GM23248 (cell line): ENCODE results near the gene UBQLN1. TPM values are rescaled to one million over a fixed set of nuclear protein-coding genes. Genes with fewer than 3 reads are reported as not detected.

Experiments
- DNase-seq: peaks from one replicate; pipeline ENCODE4 v3.0.0-alpha.2; 2015
- H2AFZ ChIP-seq: fragments of 200-600 bp; sonication (generic); 2 replicates; pipeline ENCODE4 v1.6.1; 2016; ENCODE audit warnings: antibody characterized with exemption
- H3F3A ChIP-seq: fragments of 200-600 bp; sonication (generic); 2 replicates; pipeline ENCODE4 v1.6.1; 2016; ENCODE audit warnings: mild to moderate bottlenecking, antibody characterized with exemption, mixed run types; ENCODE audit not compliant: insufficient read depth
- H3K27ac ChIP-seq: fragments of 200-600 bp; sonication (generic); 2 replicates; pipeline ENCODE4 v1.5.1; 2016; ENCODE audit warnings: mild to moderate bottlenecking
- H3K27me3 ChIP-seq: fragments of 200-600 bp; sonication (generic); replicated peaks from 2 replicates; pipeline ENCODE4 v1.6.1; 2016; ENCODE audit warnings: mild to moderate bottlenecking; ENCODE audit not compliant: insufficient read depth
- H3K36me3 ChIP-seq: fragments of 200-600 bp; sonication (generic); 2 replicates; pipeline ENCODE4 v1.6.1; 2016; ENCODE audit warnings: low read depth, mild to moderate bottlenecking
- H3K4me1 ChIP-seq: fragments of 200-600 bp; sonication (generic); 2 replicates; pipeline ENCODE4 v1.6.1; 2016; ENCODE audit warnings: mild to moderate bottlenecking; ENCODE audit not compliant: insufficient read depth
- H3K4me2 ChIP-seq: fragments of 200-600 bp; sonication (generic); one replicate; pipeline ENCODE4 v1.6.1; 2016; ENCODE audit warnings: mild to moderate bottlenecking; ENCODE audit not compliant: unreplicated experiment
- H3K4me3 ChIP-seq: fragments of 200-600 bp; sonication (generic); 2 replicates; pipeline ENCODE4 v1.5.1; 2016; ENCODE audit warnings: mild to moderate bottlenecking
- H3K79me2 ChIP-seq: fragments of 200-600 bp; sonication (generic); 2 replicates; pipeline ENCODE4 v1.6.1; 2016; ENCODE audit warnings: mild to moderate bottlenecking; ENCODE audit not compliant: insufficient read depth
- H3K9ac ChIP-seq: fragments of 200-600 bp; sonication (generic); 2 replicates; pipeline ENCODE4 v1.6.1; 2016; ENCODE audit warnings: mild to moderate bottlenecking
- H3K9me2 ChIP-seq: fragments of 200-600 bp; sonication (generic); 2 replicates; pipeline ENCODE4 v1.6.1; 2016; ENCODE audit warnings: mixed run types, mild to moderate bottlenecking, moderate library complexity; ENCODE audit not compliant: insufficient read depth
- H3K9me3 ChIP-seq: fragments of 200-600 bp; sonication (generic); one replicate; pipeline ENCODE4 v1.6.1; 2017; ENCODE audit warnings: low read depth
- H4K20me1 ChIP-seq: fragments of 200-600 bp; sonication (generic); 2 replicates; pipeline ENCODE4 v1.6.0; 2016; ENCODE audit not compliant: insufficient read depth
- EZH2 ChIP-seq: fragments of 200-600 bp; sonication (generic); IDR thresholded peaks from 2 replicates; pipeline ENCODE4 v1.6.1; 2018; ENCODE audit warnings: antibody characterized with exemption, mild to moderate bottlenecking; ENCODE audit not compliant: insufficient read depth, poor library complexity, severe bottlenecking
- EZH2phosphoT487 ChIP-seq: fragments of 200-600 bp; sonication (generic); IDR thresholded peaks from 2 replicates; pipeline ENCODE4 v1.6.1; 2018; ENCODE audit warnings: antibody characterized with exemption, moderate library complexity, mild to moderate bottlenecking, low read depth; ENCODE audit not compliant: insufficient read depth
- WGBS, 2 experiments: methylation state at CpG; one replicate each; pipeline ENCODE4 v1.1.6; 2015 to 2017; ENCODE audit warnings: low lambda C conversion rate in 2 of 2, low coverage in 1 of 2; ENCODE audit errors: missing lambda C conversion rate in 2 of 2; 5-methylcytosine and 5-hydroxymethylcytosine counted together
- in situ Hi-C: fragments of 300-500 bp; cut with MboI; formaldehyde crosslinking; loops from 2 replicates; pipeline ENCODE4 v1.15.0; 2020
- polyA plus RNA-seq: library from polyadenylated mRNA; unstranded; fragments of >200 nt; fragmentation: Nextera tagmentation; extraction: Ambion mirVana; gene quantifications from 2 replicates; pipeline ENCODE4 v1.2.1, GENCODE V29; 2016
- total RNA-seq: library from RNA; depleted of rRNA; stranded (reverse); fragments of >200 nt; shearing (Covaris generic); gene quantifications from 2 replicates; pipeline ENCODE4 v1.2.3, GENCODE V29; 2014

Gene UBQLN1
- total and polyA plus RNA-seq, 2 experiments from 2014 or later = 103 to 107 TPM

DNA sequence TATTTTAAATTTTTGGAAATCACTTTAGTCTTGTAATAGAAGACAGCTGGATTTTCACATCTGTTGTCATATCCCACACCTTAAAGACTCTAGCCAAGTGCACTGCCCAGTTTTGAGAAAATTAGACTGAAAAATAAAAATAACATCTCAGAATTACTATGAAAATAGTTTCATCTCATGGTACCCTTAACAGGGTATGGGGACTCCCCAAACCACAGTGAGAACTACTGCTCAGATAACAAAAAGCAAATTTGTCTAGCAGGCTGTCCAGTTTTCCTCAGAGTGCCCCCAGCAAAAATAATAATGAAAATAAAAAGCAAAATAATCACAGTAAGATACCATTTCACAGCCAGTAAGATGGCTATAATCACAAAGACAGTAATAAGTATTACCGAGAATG lies 6.5 kb downstream of the UBQLN1 start:
- 94 to 97% methylated on average over 1 of the region's 1 CpG for WGBS, 2 experiments
- Histone ChIP-seq H3K79me2 (peaks cover 100% of the 10 kb centered on the region), H2AFZ (no peak overlapping the region), H3K4me3 (peak overlapping the region; percentile 52), H3K36me3 (no peaks in the 10 kb centered on the region), H3K4me1 (peaks cover 27% of the 10 kb centered on the region), H3K9me3 (no peaks in the 10 kb centered on the region), H4K20me1 (peaks cover 43% of the 10 kb centered on the region), H3F3A (peaks cover 22% of the 10 kb centered on the region), H3K9me2 (no peaks in the 10 kb centered on the region), H3K27ac (peak overlapping the region; percentile 57), H3K4me2 (peak overlapping the region; percentile 71), H3K27me3 (no peaks in the 10 kb centered on the region), H3K9ac (0 out of 2 replicates have a peak overlapping the region, but pooled peaks have one; percentile 1)
- in situ Hi-C loops = no loop called here
- TF ChIP-seq EZH2phosphoT487 = no peak
- no peak for DNase-seq

DNA sequence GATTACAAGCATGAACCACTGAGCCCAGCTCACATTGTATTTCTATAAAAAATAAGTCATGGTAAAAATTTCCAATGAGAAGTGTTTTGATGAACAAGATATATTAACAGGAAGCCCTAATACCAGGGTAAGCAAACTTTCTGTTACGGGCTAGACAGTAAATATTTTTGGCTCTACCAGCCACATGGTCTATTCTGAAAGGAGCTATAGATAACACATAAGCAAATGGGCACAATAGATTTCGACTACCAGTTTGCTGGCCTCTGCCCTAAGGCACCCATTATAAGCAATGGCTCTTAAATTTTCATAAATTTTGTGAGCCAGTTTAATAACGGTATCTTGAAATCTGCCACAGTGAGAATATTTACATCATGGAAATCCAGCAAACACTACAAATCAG lies 8.1 kb downstream of the UBQLN1 start:
- WGBS, 2 experiments = 97% methylated on average over 3 of the region's 3 CpGs
- H3F3A ChIP-seq = peaks cover 21% of the 10 kb centered on the region
- in situ Hi-C loops = no loop called here

GRCh38 chr9:83698976-83699585 lies 8.7 kb downstream of the UBQLN1 start:
- Histone ChIP-seq H3K36me3 (no peaks in the 10 kb centered on the region), H3F3A (peaks cover 21% of the 10 kb centered on the region), H3K27ac (no peak overlapping the region), H3K4me3 (no peak overlapping the region), H4K20me1 (peaks cover 38% of the 10 kb centered on the region), H3K79me2 (peaks cover 100% of the 10 kb centered on the region), H3K27me3 (no peaks in the 10 kb centered on the region), H3K4me2 (no peak overlapping the region), H2AFZ (no peak overlapping the region), H3K9me3 (no peaks in the 10 kb centered on the region), H3K4me1 (peaks cover 18% of the 10 kb centered on the region), H3K9ac (no peak overlapping the region), H3K9me2 (no peaks in the 10 kb centered on the region)
- TF ChIP-seq EZH2 (no peak), EZH2phosphoT487 (no peak)
- 76 to 82% methylated on average over 4 of the region's 4 CpGs for WGBS, 2 experiments
- DNase-seq = no peak
- in situ Hi-C loops = no loop called here

More for the DNA sequence above, 8.1 kb downstream of the UBQLN1 start:
- no peak overlapping the region for H3K9ac ChIP-seq
- no peak overlapping the region for H3K4me2 ChIP-seq
- peaks cover 100% of the 10 kb centered on the region for H3K79me2 ChIP-seq
- no peak overlapping the region for H3K27ac ChIP-seq
- H2AFZ ChIP-seq = no peak overlapping the region
- H3K9me3 ChIP-seq = no peaks in the 10 kb centered on the region
- DNase-seq = no peak
- H3K4me1 ChIP-seq = peaks cover 18% of the 10 kb centered on the region
- peaks cover 33% of the 10 kb centered on the region for H4K20me1 ChIP-seq
- no peak for TF ChIP-seq EZH2
- no peak for TF ChIP-seq EZH2phosphoT487
- no peaks in the 10 kb centered on the region for H3K36me3 ChIP-seq
- H3K4me3 ChIP-seq = no peak overlapping the region
- H3K27me3 ChIP-seq = no peaks in the 10 kb centered on the region
- H3K9me2 ChIP-seq = no peaks in the 10 kb centered on the region

- H3K9me3 ChIP-seq = no peaks in the 10 kb centered on the region
- no peak overlapping the region for H2AFZ ChIP-seq
- H3K27me3 ChIP-seq = no peaks in the 10 kb centered on the region
- no peaks in the 10 kb centered on the region for H3K36me3 ChIP-seq
- H3K4me1 ChIP-seq = no peaks in the 10 kb centered on the region
- H4K20me1 ChIP-seq = peaks cover 64% of the 10 kb centered on the region; the same call in 1 of the 2 replicates
- in situ Hi-C loops = no loop called here
- no peak overlapping the region for H3K4me3 ChIP-seq
- H3K27ac ChIP-seq = no peak overlapping the region
- no peak overlapping the region for H3K9ac ChIP-seq
- no peak for DNase-seq
- WGBS, 2 experiments = 71 to 77% methylated on average over 3 of the region's 3 CpGs
- no peak for TF ChIP-seq EZH2phosphoT487
- H3F3A ChIP-seq = no peaks in the 10 kb centered on the region
- H3K4me2 ChIP-seq = no peak overlapping the region
- H3K9me2 ChIP-seq = no peaks in the 10 kb centered on the region
- H3K79me2 ChIP-seq = peaks cover 100% of the 10 kb centered on the region
These were observed 16.3 kb downstream of the UBQLN1 start for GRCh38 chr9:83691492-83691891.

DNA sequence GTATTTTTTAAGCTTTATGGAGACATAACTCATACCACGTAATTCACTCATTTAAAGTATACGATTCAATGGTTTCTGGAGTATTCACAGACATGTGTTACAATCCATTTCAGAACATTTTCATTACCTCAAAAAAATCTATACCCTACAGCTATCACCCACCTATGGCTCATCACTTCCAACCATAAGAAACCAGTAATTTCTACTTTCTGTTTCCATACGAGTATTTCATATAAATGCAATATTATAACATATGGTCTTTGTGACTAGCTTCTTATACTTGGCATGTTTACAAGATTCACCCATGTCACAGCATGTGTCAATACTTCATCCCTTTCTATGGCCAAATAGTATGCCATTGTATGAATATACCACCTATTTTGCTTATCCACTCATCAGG lies 18.8 kb downstream of the UBQLN1 start:
- Histone ChIP-seq H3F3A (no peaks in the 10 kb centered on the region), H3K79me2 (peaks cover 100% of the 10 kb centered on the region), H3K27ac (no peak overlapping the region), H3K4me3 (no peak overlapping the region), H3K4me2 (no peak overlapping the region), H3K27me3 (no peaks in the 10 kb centered on the region), H3K9me2 (no peaks in the 10 kb centered on the region), H4K20me1 (peaks cover 74% of the 10 kb centered on the region), H3K9ac (no peak overlapping the region), H3K9me3 (no peaks in the 10 kb centered on the region), H3K4me1 (no peaks in the 10 kb centered on the region), H2AFZ (no peak overlapping the region), H3K36me3 (no peaks in the 10 kb centered on the region)
- TF ChIP-seq EZH2phosphoT487 = no peak
- no peak for TF ChIP-seq EZH2
- WGBS, 2 experiments = 96 to 100% methylated on average over 3 of the region's 3 CpGs
- in situ Hi-C loops = no loop called here
- DNase-seq = no peak
